Activated CD4-positive, alpha-beta memory T cell treated with anti-CD3 and anti-CD28 coated beads, Interleukin-2, amount 10 ng/mL, durations not matched to agents 7 days and 5 days (primary cell): Measurements from ENCODE around the gene EFHD2. TPM values are rescaled to one million over a fixed set of nuclear protein-coding genes. Genes with fewer than 3 reads are reported as not detected.

Experiments
- CTCF ChIA-PET: fragments of 350-600 bp; sonication (Branson Sonifier 250); formaldehyde crosslinking; loops from one replicate; lab custom pipeline; 2021; ENCODE audit warnings: antibody characterized with exemption, inconsistent platforms; lab: Charles Lee
- POLR2A ChIA-PET: fragments of 350-600 bp; sonication (Branson Sonifier 250); formaldehyde crosslinking; loops from one replicate; lab custom pipeline; 2021; ENCODE audit warnings: antibody characterized with exemption; lab: Charles Lee
- DNase-seq: peaks from one replicate; pipeline ENCODE4 v3.0.0-alpha.2; 2020
- H3K27ac Mint-ChIP-seq: one replicate; pipeline ENCODE4 v1.8.0; 2021; ENCODE audit warnings: mild to moderate bottlenecking, mixed read lengths
- H3K27me3 Mint-ChIP-seq: one replicate; pipeline ENCODE4 v1.8.0; 2021; ENCODE audit warnings: mixed read lengths
- H3K36me3 Mint-ChIP-seq: one replicate; pipeline ENCODE4 v1.8.0; 2021; ENCODE audit warnings: low read depth, mixed read lengths
- H3K4me1 Mint-ChIP-seq: one replicate; pipeline ENCODE4 v1.8.0; 2021; ENCODE audit warnings: mixed read lengths
- H3K4me3 Mint-ChIP-seq: one replicate; pipeline ENCODE4 v1.8.0; 2021; ENCODE audit warnings: mild to moderate bottlenecking, mixed read lengths
- H3K9me3 Mint-ChIP-seq: one replicate; pipeline ENCODE4 v1.8.0; 2021; ENCODE audit warnings: mixed read lengths
- total RNA-seq, 2 experiments: library from RNA; stranded (reverse); gene quantifications; one replicate each; pipeline ENCODE4 v1.2.3, GENCODE V29; 2021

The EFHD2 gene
- total RNA-seq, 2 experiments from 2014 or later, result 97.7 to 99.7 TPM

- Mint-ChIP-seq H3K36me3 (no peaks in the 10 kb centered on the region), H3K9me3 (no peaks in the 10 kb centered on the region), H3K4me3 (no peak overlapping the region), H3K4me1 (no peaks in the 10 kb centered on the region), H3K27me3 (peaks cover 3% of the 10 kb centered on the region), H3K27ac (no peak overlapping the region)
- DNase-seq, result no peak
- ChIA-PET CTCF (no interaction called here), POLR2A (no interaction called here)
These were observed 16.0 kb upstream of the EFHD2 start for GRCh38 chr1:15393475-15394257.

- Mint-ChIP-seq H3K9me3 (peaks cover under 1% of the 10 kb centered on the region), H3K36me3 (no peaks in the 10 kb centered on the region), H3K27me3 (peaks cover 3% of the 10 kb centered on the region), H3K27ac (no peak overlapping the region), H3K4me1 (no peaks in the 10 kb centered on the region), H3K4me3 (no peak overlapping the region)
- POLR2A ChIA-PET, result no interaction called here
- CTCF ChIA-PET, result interaction anchor here (1.9 kb wide), 1 partner anchor 71 kb away, joined by 7 read pairs; no protein-coding TSS in a partner anchor
- DNase-seq, result no peak
These were observed 15.4 kb upstream of the EFHD2 start for GRCh38 chr1:15394258-15394690.

GRCh38 chr1:15397236-15397635, 12.5 kb upstream of the EFHD2 start:
- CTCF ChIA-PET, result no interaction called here
- H3K27ac Mint-ChIP-seq, result no peak overlapping the region
- POLR2A ChIA-PET, result no interaction called here
- no peak for DNase-seq
- H3K27me3 Mint-ChIP-seq, result no peaks in the 10 kb centered on the region
- H3K9me3 Mint-ChIP-seq, result peaks cover 4% of the 10 kb centered on the region
- no peak overlapping the region for H3K4me3 Mint-ChIP-seq
- no peaks in the 10 kb centered on the region for H3K4me1 Mint-ChIP-seq
- H3K36me3 Mint-ChIP-seq, result no peaks in the 10 kb centered on the region

GRCh38 chr1:15399710-15400109, 10.0 kb upstream of the EFHD2 start:
- POLR2A ChIA-PET, result interaction anchor here (1.0 kb wide), 1 partner anchor 11 kb away, joined by 3 read pairs; no protein-coding TSS in a partner anchor
- peaks cover 1% of the 10 kb centered on the region for H3K27me3 Mint-ChIP-seq
- CTCF ChIA-PET, result interaction anchor here (0.5 to 2.2 kb wide), 3 partner anchors 76 to 1535 kb away, joined by 4 to 7 read pairs (median 5); no protein-coding TSS in a partner anchor
- no peaks in the 10 kb centered on the region for H3K36me3 Mint-ChIP-seq
- H3K4me1 Mint-ChIP-seq, result no peaks in the 10 kb centered on the region
- peaks cover 4% of the 10 kb centered on the region for H3K9me3 Mint-ChIP-seq
- H3K27ac Mint-ChIP-seq, result no peak overlapping the region
- H3K4me3 Mint-ChIP-seq, result no peak overlapping the region
- no peak for DNase-seq

- peaks cover 4% of the 10 kb centered on the region for H3K9me3 Mint-ChIP-seq
- ChIA-PET POLR2A (interaction anchor here (1.0 kb wide), 1 partner anchor 10 kb away, joined by 3 read pairs; no protein-coding TSS in a partner anchor), CTCF (interaction anchor here (2.2 kb wide), 1 partner anchor 77 kb away, joined by 7 read pairs; no protein-coding TSS in a partner anchor)
- no peak overlapping the region for H3K4me3 Mint-ChIP-seq
- no peaks in the 10 kb centered on the region for H3K36me3 Mint-ChIP-seq
- peaks cover 2% of the 10 kb centered on the region for H3K4me1 Mint-ChIP-seq
- no peak for DNase-seq
- H3K27ac Mint-ChIP-seq, result no peak overlapping the region
- peaks cover 7% of the 10 kb centered on the region for H3K27me3 Mint-ChIP-seq
These were observed 9.1 kb upstream of the EFHD2 start for GRCh38 chr1:15400627-15401026.

- peaks cover 12% of the 10 kb centered on the region for H3K27me3 Mint-ChIP-seq
- CTCF ChIA-PET, result interaction anchor here (0.9 to 2.2 kb wide), 2 partner anchors 29 to 78 kb away, joined by 3 to 7 read pairs; no protein-coding TSS in a partner anchor
- H3K27ac Mint-ChIP-seq, result no peak overlapping the region
- POLR2A ChIA-PET, result no interaction called here
- peaks cover 4% of the 10 kb centered on the region for H3K9me3 Mint-ChIP-seq
- H3K4me3 Mint-ChIP-seq, result no peak overlapping the region
- no peak for DNase-seq
- no peaks in the 10 kb centered on the region for H3K36me3 Mint-ChIP-seq
- H3K4me1 Mint-ChIP-seq, result peaks cover 2% of the 10 kb centered on the region
These were observed 8.2 kb upstream of the EFHD2 start for GRCh38 chr1:15401391-15402055.

- ChIA-PET CTCF (no interaction called here), POLR2A (no interaction called here)
- Mint-ChIP-seq H3K36me3 (no peaks in the 10 kb centered on the region), H3K27ac (no peak overlapping the region), H3K4me1 (peaks cover 14% of the 10 kb centered on the region), H3K4me3 (no peak overlapping the region), H3K27me3 (peaks cover 26% of the 10 kb centered on the region), H3K9me3 (peaks cover 4% of the 10 kb centered on the region)
- DNase-seq, result no peak
These were observed 6.8 kb upstream of the EFHD2 start for GRCh38 chr1:15402809-15403450.

DNA sequence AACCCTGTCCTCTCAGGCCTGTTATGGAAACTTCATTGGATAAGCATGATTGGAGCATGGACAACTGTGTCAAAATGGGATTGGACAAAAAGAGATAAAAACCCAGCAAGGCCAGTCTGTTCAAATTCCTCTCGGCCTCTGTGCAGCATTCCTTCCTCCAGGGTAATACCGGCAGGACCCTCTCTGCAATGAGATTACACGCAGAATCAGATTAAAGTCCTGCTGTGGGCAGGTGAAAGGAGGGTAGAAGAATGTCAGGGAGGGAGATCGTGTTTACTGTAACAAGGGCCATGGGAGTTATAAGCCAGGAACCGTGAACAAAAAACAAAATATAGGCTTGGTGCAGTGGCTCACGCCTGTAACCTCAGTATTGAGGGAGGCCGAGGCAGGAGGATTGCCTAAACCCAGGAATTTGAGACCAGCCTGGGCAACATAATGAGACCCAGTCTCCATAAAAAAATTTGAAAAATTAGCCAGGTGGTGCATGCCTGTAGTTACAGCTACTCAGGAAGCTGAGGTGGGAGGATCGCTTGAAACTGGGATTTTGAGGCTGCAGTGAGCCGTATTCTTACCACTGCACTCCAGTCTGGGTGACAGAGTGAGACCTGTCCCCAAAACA, 5.6 kb upstream of the EFHD2 start:
- no peak for DNase-seq
- Mint-ChIP-seq H3K36me3 (no peaks in the 10 kb centered on the region), H3K4me1 (peaks cover 18% of the 10 kb centered on the region), H3K27me3 (peaks cover 35% of the 10 kb centered on the region), H3K9me3 (peaks cover 4% of the 10 kb centered on the region), H3K27ac (no peak overlapping the region), H3K4me3 (no peak overlapping the region)
- ChIA-PET CTCF (interaction anchor here (0.6 kb wide), 1 partner anchor 46 kb away, joined by 3 read pairs; no protein-coding TSS in a partner anchor), POLR2A (no interaction called here)

- no peak for DNase-seq
- POLR2A ChIA-PET, result interaction anchor here (0.8 to 2.0 kb wide), 3 partner anchors 12 to 63 kb away, joined by 3 to 7 read pairs (median 4); no protein-coding TSS in a partner anchor
- Mint-ChIP-seq H3K27me3 (peaks cover 38% of the 10 kb centered on the region), H3K36me3 (peaks cover under 1% of the 10 kb centered on the region), H3K9me3 (no peaks in the 10 kb centered on the region), H3K4me1 (peaks cover 21% of the 10 kb centered on the region), H3K4me3 (no peak overlapping the region), H3K27ac (no peak overlapping the region)
- CTCF ChIA-PET, result interaction anchor here (1.5 to 3.5 kb wide), 3 partner anchors 9 to 81 kb away, joined by 3 to 15 read pairs (median 3); no protein-coding TSS in a partner anchor
These were observed 4.4 kb upstream of the EFHD2 start for GRCh38 chr1:15405106-15405850.

GRCh38 chr1:15406614-15407559, 2.8 kb upstream of the EFHD2 start:
- Mint-ChIP-seq H3K36me3 (peaks cover 7% of the 10 kb centered on the region), H3K4me3 (no peak overlapping the region), H3K9me3 (no peaks in the 10 kb centered on the region), H3K27ac (no peak overlapping the region), H3K27me3 (peaks cover 38% of the 10 kb centered on the region), H3K4me1 (peaks cover 25% of the 10 kb centered on the region)
- no peak for DNase-seq
- ChIA-PET CTCF (interaction anchor here (0.6 to 3.5 kb wide), 5 partner anchors 10 to 83 kb away, joined by 3 to 15 read pairs (median 3); no protein-coding TSS in a partner anchor), POLR2A (interaction anchor here (1.4 to 2.0 kb wide), 2 partner anchors 10 kb away, joined by 3 to 7 read pairs; no protein-coding TSS in a partner anchor)

- H3K27me3 Mint-ChIP-seq, result peaks cover 38% of the 10 kb centered on the region
- no peak for DNase-seq
- POLR2A ChIA-PET, result interaction anchor here (1.4 kb wide), 1 partner anchor 10 kb away, joined by 3 read pairs; no protein-coding TSS in a partner anchor
These were observed 2.1 kb upstream of the EFHD2 start for GRCh38 chr1:15407580-15407979.

More at GRCh38 chr1:15407580-15407979, 2.1 kb upstream of the EFHD2 start:
- CTCF ChIA-PET, result interaction anchor here (1.0 to 3.5 kb wide), 3 partner anchors 10 to 84 kb away, joined by 3 to 15 read pairs (median 3); no protein-coding TSS in a partner anchor
- Mint-ChIP-seq H3K4me3 (peak overlapping the region; percentile 5), H3K4me1 (peaks cover 32% of the 10 kb centered on the region), H3K9me3 (no peaks in the 10 kb centered on the region), H3K36me3 (peaks cover 14% of the 10 kb centered on the region), H3K27ac (no peak overlapping the region)
